SK-N-SH treated with all-trans-retinoic acid at 6 μM for 48 hours (cell line): ENCODE results near the gene PHLDB1.
"Not testable (repeated sequence)": the region's sequence is repeated elsewhere in the genome, so short reads cannot be mapped to it uniquely, and the experiment has no call there.

Experiments
- ATAC-seq: fragments of 200-7000 bp; cut with Tn5 transposase; 3 replicates; pipeline ENCODE4 v1.9.1; 2020; ENCODE audit warnings: mild to moderate bottlenecking, moderate library complexity
- ARNTL ChIP-seq: fragments of 450-650 bp; formaldehyde crosslinking; IDR thresholded peaks from 2 replicates; pipeline ENCODE4 v1.5.0; 2020; ENCODE audit warnings: low read depth, mild to moderate bottlenecking, moderate library complexity, borderline replicate concordance
- BACH2 ChIP-seq: fragments of 250-450 bp; sonication (Bioruptor Pico); IDR thresholded peaks from 2 replicates; pipeline ENCODE4 v1.9.0; 2021; ENCODE audit warnings: mild to moderate bottlenecking, borderline replicate concordance
- CSDC2 ChIP-seq: fragments of 250-450 bp; sonication (Bioruptor Pico); IDR thresholded peaks from 2 replicates; pipeline ENCODE4 v1.5.0; 2020; ENCODE audit warnings: mild to moderate bottlenecking, moderate library complexity
- ESRRG ChIP-seq: fragments of 250-450 bp; sonication (Bioruptor Pico); IDR thresholded peaks from 2 replicates; pipeline ENCODE4 v1.6.1; 2021; ENCODE audit warnings: mild to moderate bottlenecking
- GLIS3 ChIP-seq: fragments of 250-450 bp; sonication (Bioruptor Pico); IDR thresholded peaks from 2 replicates; pipeline ENCODE4 v1.5.0; 2020; ENCODE audit warnings: mild to moderate bottlenecking, moderate library complexity
- ISL1 ChIP-seq: fragments of 250-450 bp; sonication (Bioruptor Pico); IDR thresholded peaks from 2 replicates; pipeline ENCODE4 v2.1.2; 2022; ENCODE audit warnings: mild to moderate bottlenecking, moderate library complexity
- PATZ1 ChIP-seq: fragments of 250-450 bp; sonication (Bioruptor Pico); IDR thresholded peaks from 2 replicates; pipeline ENCODE4 v1.8.0; 2020; ENCODE audit warnings: mild to moderate bottlenecking, moderate library complexity, borderline replicate concordance
- PPARA ChIP-seq: fragments of 250-450 bp; sonication (Bioruptor Pico); IDR thresholded peaks from 2 replicates; pipeline ENCODE4 v1.5.0; 2020; ENCODE audit warnings: mild to moderate bottlenecking, borderline replicate concordance
- RARB ChIP-seq: fragments of 250-450 bp; sonication (Bioruptor Pico); IDR thresholded peaks from 2 replicates; pipeline ENCODE4 v1.8.0; 2021; ENCODE audit warnings: mild to moderate bottlenecking, moderate library complexity
- TCF4 ChIP-seq: fragments of 250-450 bp; sonication (Bioruptor Pico); IDR thresholded peaks from 2 replicates; pipeline ENCODE4 v1.8.0; 2021; ENCODE audit warnings: mild to moderate bottlenecking, moderate library complexity, borderline replicate concordance
- TOX ChIP-seq: fragments of 250-450 bp; sonication (Bioruptor Pico); IDR thresholded peaks from 2 replicates; pipeline ENCODE4 v1.8.0; 2021; ENCODE audit warnings: mild to moderate bottlenecking, moderate library complexity, borderline replicate concordance
- ZC3H10 ChIP-seq: fragments of 250-450 bp; sonication (Bioruptor Pico); IDR thresholded peaks from 2 replicates; pipeline ENCODE4 v1.5.1; 2021; ENCODE audit warnings: mild to moderate bottlenecking, moderate library complexity
- ZFP3 ChIP-seq: fragments of 250-450 bp; sonication (Bioruptor Pico); IDR thresholded peaks from 2 replicates; pipeline ENCODE4 v1.5.0; 2020; ENCODE audit warnings: mild to moderate bottlenecking, moderate library complexity
- ZFP30 ChIP-seq: fragments of 450-650 bp; formaldehyde crosslinking; IDR thresholded peaks from 2 replicates; pipeline ENCODE4 v1.5.0; 2022; ENCODE audit warnings: mild to moderate bottlenecking, moderate library complexity
- ZNF565 ChIP-seq: fragments of 450-650 bp; formaldehyde crosslinking; conservative IDR thresholded peaks from 2 replicates; pipeline ENCODE4 v1.5.0; 2020; ENCODE audit warnings: low read depth, mild to moderate bottlenecking, moderate library complexity
- ZNF70 ChIP-seq: fragments of 450-650 bp; formaldehyde crosslinking; IDR thresholded peaks from 2 replicates; pipeline ENCODE4 v1.5.0; 2020; ENCODE audit warnings: mild to moderate bottlenecking, moderate library complexity
- ZNF8 ChIP-seq: fragments of 450-650 bp; formaldehyde crosslinking; IDR thresholded peaks from 2 replicates; pipeline ENCODE4 v1.5.0; 2020; ENCODE audit warnings: mild to moderate bottlenecking, moderate library complexity
- TF ChIP-seq, protein P1 (sequence below): fragments of 250-450 bp; sonication (Bioruptor Pico); IDR thresholded peaks from 2 replicates; pipeline ENCODE4 v1.8.0; 2021; ENCODE audit warnings: low read depth, mild to moderate bottlenecking, moderate library complexity, borderline replicate concordance
- TF ChIP-seq, protein P2 (sequence below): fragments of 250-450 bp; sonication (Bioruptor Pico); IDR thresholded peaks from 2 replicates; pipeline ENCODE4 v1.5.1; 2020; ENCODE audit warnings: low read depth, mild to moderate bottlenecking, moderate library complexity
- TF ChIP-seq, protein P3 (sequence below): fragments of 250-450 bp; sonication (Bioruptor Pico); IDR thresholded peaks from 2 replicates; pipeline ENCODE4 v1.5.1; 2021; ENCODE audit warnings: mild to moderate bottlenecking, moderate library complexity
- TF ChIP-seq, protein P4 (sequence below): fragments of 250-450 bp; sonication (Bioruptor Pico); IDR thresholded peaks from 2 replicates; pipeline ENCODE4 v1.5.0; 2020; ENCODE audit warnings: mild to moderate bottlenecking, moderate library complexity

PHLDB1 gene

DNA sequence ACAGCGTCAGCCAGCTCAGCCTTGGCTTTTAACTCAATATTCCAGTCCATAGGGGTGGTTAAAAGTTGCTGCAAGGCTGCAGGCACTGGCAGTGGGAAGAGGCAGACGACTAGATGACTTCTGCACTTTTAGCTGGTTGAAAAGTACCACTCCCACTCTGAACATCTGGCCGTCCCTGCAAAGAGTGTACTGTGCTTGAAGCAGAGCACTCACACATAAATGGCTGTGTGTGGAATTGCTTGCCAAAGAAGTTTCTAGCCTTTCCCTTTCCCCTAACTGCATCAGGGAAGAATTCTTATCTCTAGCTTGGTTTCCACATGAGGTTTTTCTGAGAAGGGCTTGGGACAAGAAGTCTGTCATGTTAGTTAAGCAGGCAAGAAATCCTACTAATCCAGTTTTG is 5.1 kb upstream of the PHLDB1 start:
- TF ChIP-seq ZC3H10 (CRISPR knock-in tag) (no peak), ZFP3 (CRISPR knock-in tag) (no peak), TCF4 (no peak), ZFP30 (CRISPR knock-in tag) (no peak), RARB (CRISPR knock-in tag) (no peak), TOX (CRISPR knock-in tag) (no peak), GLIS3 (no peak), BACH2 (CRISPR knock-in tag) (no peak), ZNF8 (CRISPR knock-in tag) (no peak), ARNTL (CRISPR knock-in tag) (no peak), ZNF565 (CRISPR knock-in tag) (no peak), ESRRG (CRISPR knock-in tag) (no peak), PPARA (CRISPR knock-in tag) (no peak), ZNF70 (CRISPR knock-in tag) (no peak), ISL1 (CRISPR knock-in tag) (no peak), CSDC2 (CRISPR knock-in tag) (no peak)
- TF ChIP-seq, protein P1, sequence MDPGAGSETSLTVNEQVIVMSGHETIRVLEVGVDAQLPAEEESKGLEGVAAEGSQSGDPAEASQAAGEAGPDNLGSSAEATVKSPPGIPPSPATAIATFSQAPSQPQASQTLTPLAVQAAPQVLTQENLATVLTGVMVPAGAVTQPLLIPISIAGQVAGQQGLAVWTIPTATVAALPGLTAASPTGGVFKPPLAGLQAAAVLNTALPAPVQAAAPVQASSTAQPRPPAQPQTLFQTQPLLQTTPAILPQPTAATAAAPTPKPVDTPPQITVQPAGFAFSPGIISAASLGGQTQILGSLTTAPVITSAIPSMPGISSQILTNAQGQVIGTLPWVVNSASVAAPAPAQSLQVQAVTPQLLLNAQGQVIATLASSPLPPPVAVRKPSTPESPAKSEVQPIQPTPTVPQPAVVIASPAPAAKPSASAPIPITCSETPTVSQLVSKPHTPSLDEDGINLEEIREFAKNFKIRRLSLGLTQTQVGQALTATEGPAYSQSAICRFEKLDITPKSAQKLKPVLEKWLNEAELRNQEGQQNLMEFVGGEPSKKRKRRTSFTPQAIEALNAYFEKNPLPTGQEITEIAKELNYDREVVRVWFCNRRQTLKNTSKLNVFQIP (CRISPR knock-in tag): no peak
- TF ChIP-seq, protein P2, sequence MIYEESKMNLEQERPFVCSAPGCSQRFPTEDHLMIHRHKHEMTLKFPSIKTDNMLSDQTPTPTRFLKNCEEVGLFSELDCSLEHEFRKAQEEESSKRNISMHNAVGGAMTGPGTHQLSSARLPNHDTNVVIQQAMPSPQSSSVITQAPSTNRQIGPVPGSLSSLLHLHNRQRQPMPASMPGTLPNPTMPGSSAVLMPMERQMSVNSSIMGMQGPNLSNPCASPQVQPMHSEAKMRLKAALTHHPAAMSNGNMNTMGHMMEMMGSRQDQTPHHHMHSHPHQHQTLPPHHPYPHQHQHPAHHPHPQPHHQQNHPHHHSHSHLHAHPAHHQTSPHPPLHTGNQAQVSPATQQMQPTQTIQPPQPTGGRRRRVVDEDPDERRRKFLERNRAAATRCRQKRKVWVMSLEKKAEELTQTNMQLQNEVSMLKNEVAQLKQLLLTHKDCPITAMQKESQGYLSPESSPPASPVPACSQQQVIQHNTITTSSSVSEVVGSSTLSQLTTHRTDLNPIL (CRISPR knock-in tag): no peak
- TF ChIP-seq, protein P3, sequence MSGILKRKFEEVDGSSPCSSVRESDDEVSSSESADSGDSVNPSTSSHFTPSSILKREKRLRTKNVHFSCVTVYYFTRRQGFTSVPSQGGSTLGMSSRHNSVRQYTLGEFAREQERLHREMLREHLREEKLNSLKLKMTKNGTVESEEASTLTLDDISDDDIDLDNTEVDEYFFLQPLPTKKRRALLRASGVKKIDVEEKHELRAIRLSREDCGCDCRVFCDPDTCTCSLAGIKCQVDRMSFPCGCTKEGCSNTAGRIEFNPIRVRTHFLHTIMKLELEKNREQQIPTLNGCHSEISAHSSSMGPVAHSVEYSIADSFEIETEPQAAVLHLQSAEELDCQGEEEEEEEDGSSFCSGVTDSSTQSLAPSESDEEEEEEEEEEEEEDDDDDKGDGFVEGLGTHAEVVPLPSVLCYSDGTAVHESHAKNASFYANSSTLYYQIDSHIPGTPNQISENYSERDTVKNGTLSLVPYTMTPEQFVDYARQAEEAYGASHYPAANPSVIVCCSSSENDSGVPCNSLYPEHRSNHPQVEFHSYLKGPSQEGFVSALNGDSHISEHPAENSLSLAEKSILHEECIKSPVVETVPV (CRISPR knock-in tag): no peak
- TF ChIP-seq, all 23 proteins: peak for 0
- ATAC-seq: no peak

GRCh38 chr11:118603709-118604108 is 3.7 kb upstream of the PHLDB1 start:
- ATAC-seq: not testable (repeated sequence)

GRCh38 chr11:118604566-118604965 is 2.8 kb upstream of the PHLDB1 start:
- ATAC-seq: no peak
- TF ChIP-seq ARNTL (CRISPR knock-in tag): no peak
- TF ChIP-seq, protein P3 (CRISPR knock-in tag): no peak
- TF ChIP-seq BACH2 (CRISPR knock-in tag): no peak
- TF ChIP-seq ZFP3 (CRISPR knock-in tag): no peak
- no peak for TF ChIP-seq ZNF8 (CRISPR knock-in tag)
- TF ChIP-seq, protein P4, sequence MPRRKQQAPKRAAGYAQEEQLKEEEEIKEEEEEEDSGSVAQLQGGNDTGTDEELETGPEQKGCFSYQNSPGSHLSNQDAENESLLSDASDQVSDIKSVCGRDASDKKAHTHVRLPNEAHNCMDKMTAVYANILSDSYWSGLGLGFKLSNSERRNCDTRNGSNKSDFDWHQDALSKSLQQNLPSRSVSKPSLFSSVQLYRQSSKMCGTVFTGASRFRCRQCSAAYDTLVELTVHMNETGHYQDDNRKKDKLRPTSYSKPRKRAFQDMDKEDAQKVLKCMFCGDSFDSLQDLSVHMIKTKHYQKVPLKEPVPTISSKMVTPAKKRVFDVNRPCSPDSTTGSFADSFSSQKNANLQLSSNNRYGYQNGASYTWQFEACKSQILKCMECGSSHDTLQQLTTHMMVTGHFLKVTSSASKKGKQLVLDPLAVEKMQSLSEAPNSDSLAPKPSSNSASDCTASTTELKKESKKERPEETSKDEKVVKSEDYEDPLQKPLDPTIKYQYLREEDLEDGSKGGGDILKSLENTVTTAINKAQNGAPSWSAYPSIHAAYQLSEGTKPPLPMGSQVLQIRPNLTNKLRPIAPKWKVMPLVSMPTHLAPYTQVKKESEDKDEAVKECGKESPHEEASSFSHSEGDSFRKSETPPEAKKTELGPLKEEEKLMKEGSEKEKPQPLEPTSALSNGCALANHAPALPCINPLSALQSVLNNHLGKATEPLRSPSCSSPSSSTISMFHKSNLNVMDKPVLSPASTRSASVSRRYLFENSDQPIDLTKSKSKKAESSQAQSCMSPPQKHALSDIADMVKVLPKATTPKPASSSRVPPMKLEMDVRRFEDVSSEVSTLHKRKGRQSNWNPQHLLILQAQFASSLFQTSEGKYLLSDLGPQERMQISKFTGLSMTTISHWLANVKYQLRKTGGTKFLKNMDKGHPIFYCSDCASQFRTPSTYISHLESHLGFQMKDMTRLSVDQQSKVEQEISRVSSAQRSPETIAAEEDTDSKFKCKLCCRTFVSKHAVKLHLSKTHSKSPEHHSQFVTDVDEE (CRISPR knock-in tag): no peak
- no peak for TF ChIP-seq RARB (CRISPR knock-in tag)
- TF ChIP-seq PATZ1 (CRISPR knock-in tag): no peak
